ENCODE data around the gene ZNF530. TPM values are rescaled to one million over a fixed set of nuclear protein-coding genes. Genes with fewer than 3 reads are reported as not detected.

The ZNF530 gene
- 1 to 10 TPM in 3 of 4 donors, under 1 TPM in 1; 0.76 to 4.1 (median 1.8) TPM for total RNA-seq

- Histone ChIP-seq H3K27ac (peak within 1 kb of the TSS in 2 of 4 donors; percentile 30 to 40), H3K36me3 (peaks cover 0 to 8% (median 0%) of the 10 kb centered on the region in 3 donors), H3K4me3 (peak within 1 kb of the TSS; percentile 59 to 92 (median 79)), H3K9me3 (peaks cover 0 to 11% (median 0%) of the 10 kb centered on the region in 4 donors), H3K4me1 (peaks cover 0 to 7% (median 4%) of the 10 kb centered on the region in 4 donors), H3K27me3 (no peaks in the 10 kb centered on the region)
- TF ChIP-seq CTCF (IDR thresholded peaks at IDR 0.05): no peak
- TF ChIP-seq POLR2A (IDR thresholded peaks at IDR 0.05): no peak
- peak; percentile 92 to 97 (median 93) for DNase-seq
Measured at GRCh38 chr19:57599761-57600383, at the start of gene ZNF530. TSS of gene ZNF530 (plus strand) at chr19:57599885. CDS start at chr19:57604346, 4,461 bp downstream.

GRCh38 chr19:57552432-57552831 lies 47.3 kb upstream of the ZNF530 start:
- Histone ChIP-seq H3K27ac (no peak overlapping the region), H3K27me3 (no peaks in the 10 kb centered on the region), H3K36me3 (peaks cover 0 to 90% (median 6%) of the 10 kb centered on the region in 3 donors), H3K4me3 (no peak overlapping the region), H3K4me1 (no peaks in the 10 kb centered on the region), H3K9me3 (peaks cover 0 to 75% (median 12%) of the 10 kb centered on the region in 4 donors)
- DNase-seq: no peak
- TF ChIP-seq POLR2A (IDR thresholded peaks at IDR 0.05) (no peak), CTCF (IDR thresholded peaks at IDR 0.05) (no peak)

GRCh38 chr19:57557659-57558058 lies 42.0 kb upstream of the ZNF530 start:
- no peak overlapping the region for H3K4me3 ChIP-seq
- H3K4me1 ChIP-seq: peaks cover 0 to 12% (median 3%) of the 10 kb centered on the region in 4 donors
- no peaks in the 10 kb centered on the region for H3K27me3 ChIP-seq
- H3K36me3 ChIP-seq: peaks cover 0 to 41% (median 0%) of the 10 kb centered on the region in 3 donors
- TF ChIP-seq CTCF (IDR thresholded peaks at IDR 0.05) (no peak), POLR2A (IDR thresholded peaks at IDR 0.05) (no peak)
- H3K27ac ChIP-seq: no peak overlapping the region
- DNase-seq: no peak
- H3K9me3 ChIP-seq: peaks cover 0 to 31% (median 0%) of the 10 kb centered on the region in 4 donors

- Histone ChIP-seq H3K4me1 (peaks cover 0 to 12% (median 3%) of the 10 kb centered on the region in 4 donors), H3K9me3 (peaks cover 0 to 27% (median 0%) of the 10 kb centered on the region in 4 donors), H3K27ac (no peak overlapping the region), H3K36me3 (peaks cover 0 to 32% (median 0%) of the 10 kb centered on the region in 3 donors), H3K4me3 (peak overlapping the region in 2 of 4 donors; percentile 78), H3K27me3 (no peaks in the 10 kb centered on the region)
- TF ChIP-seq POLR2A (IDR thresholded peaks at IDR 0.05) (no peak), CTCF (IDR thresholded peaks at IDR 0.05) (no peak)
- DNase-seq: no peak
Measured at GRCh38 chr19:57558525-57558924, 41.2 kb upstream of the ZNF530 start.

- Histone ChIP-seq H3K4me3 (peak overlapping the region; percentile 78 to 82 (median 78)), H3K9me3 (peaks cover 0 to 25% (median under 1%) of the 10 kb centered on the region in 4 donors), H3K27me3 (no peaks in the 10 kb centered on the region), H3K4me1 (peaks cover 0 to 12% (median 3%) of the 10 kb centered on the region in 4 donors), H3K27ac (peak overlapping the region in 3 of 4 donors; percentile 38 to 73 (median 63)), H3K36me3 (peaks cover 0 to 27% (median 0%) of the 10 kb centered on the region in 3 donors)
- TF ChIP-seq CTCF (IDR thresholded peaks at IDR 0.05) (no peak), POLR2A (IDR thresholded peaks at IDR 0.05) (no peak)
- DNase-seq: peak in 1 of 3 donors; percentile 16
Measured at GRCh38 chr19:57559008-57559403, 40.7 kb upstream of the ZNF530 start.
